Spleen (tissue), 11 donors: ENCODE results near the gene CPLX1. TPM values are rescaled to one million over a fixed set of nuclear protein-coding genes. Genes with fewer than 3 reads are reported as not detected.

Experiments
- DNase-seq: peaks from one replicate; pipeline ENCODE4 v3.0.0-alpha.2; 2020
- H3K27ac ChIP-seq, 8 donors: fragments of 200-600 bp; sonication (generic) in 7 of 8; 1 replicate in 4 of 8; 2 replicates in 4 of 8; pipeline versions ENCODE4 v1.5.0 to v1.8.0; 2016 to 2021; ENCODE audit warnings: inconsistent platforms in 4 of 8, mild to moderate bottlenecking in 4 of 8, moderate library complexity in 1 of 8
- H3K27me3 ChIP-seq, 7 donors: fragments of 200-600 bp; sonication (generic) in 6 of 7; replicated peaks in 1 of 7; 1 replicate in 4 of 7; 2 replicates in 3 of 7; pipeline versions ENCODE4 v1.5.0 to v1.8.0; 2016 to 2021; ENCODE audit warnings: inconsistent platforms in 3 of 7, mild to moderate bottlenecking in 1 of 7
- H3K36me3 ChIP-seq, 6 donors: fragments of 200-600 bp; sonication (generic) in 5 of 6; 1 replicate in 4 of 6; 2 replicates in 2 of 6; pipeline versions ENCODE4 v1.5.0 to v1.8.0; 2016 to 2021; ENCODE audit warnings: inconsistent platforms in 2 of 6
- H3K4me1 ChIP-seq, 6 donors: fragments of 200-600 bp; sonication (generic) in 5 of 6; 1 replicate in 3 of 6; 2 replicates in 3 of 6; pipeline versions ENCODE4 v1.5.0 to v1.8.0; 2016 to 2021; ENCODE audit warnings: inconsistent platforms in 3 of 6
- H3K4me3 ChIP-seq, 8 donors: fragments of 200-600 bp; sonication (generic) in 7 of 8; 1 replicate in 4 of 8; 2 replicates in 4 of 8; pipeline versions ENCODE4 v1.5.0 to v1.8.0; 2016 to 2021; ENCODE audit warnings: inconsistent platforms in 4 of 8, mild to moderate bottlenecking in 4 of 8, moderate library complexity in 2 of 8
- H3K9me3 ChIP-seq, 8 donors: fragments of 200-600 bp; sonication (generic) in 7 of 8; 1 replicate in 4 of 8; 2 replicates in 4 of 8; pipeline versions ENCODE4 v1.5.0 to v1.8.0; 2016 to 2021; ENCODE audit warnings: inconsistent platforms in 4 of 8
- CTCF ChIP-seq, 11 experiments: fragments of 200-600 bp in 7 of 11; fragments of 450-650 bp in 4 of 11; sonication (generic) in 4 of 11; IDR thresholded peaks in 8 of 11; conservative IDR thresholded peaks in 3 of 11; 1 replicate in 7 of 11; 2 replicates in 4 of 11; pipeline versions ENCODE4 v1.4.0 to v1.8.0; 2016 to 2021; ENCODE audit warnings: antibody characterized with exemption in 11 of 11, inconsistent platforms in 4 of 11, mild to moderate bottlenecking in 1 of 11
- POLR2A ChIP-seq, 3 donors: fragments of 450-650 bp; IDR thresholded peaks; one replicate each; pipeline ENCODE4 v1.5.1; 2017; ENCODE audit warnings: antibody characterized with exemption in 3 of 3, mild to moderate bottlenecking in 1 of 3
- POLR2AphosphoS5 ChIP-seq, 3 donors: sonication (generic); formaldehyde crosslinking; IDR thresholded peaks; one replicate each; pipeline ENCODE4 v1.5.1; 2017; ENCODE audit warnings: antibody characterized with exemption in 3 of 3
- WGBS, 5 donors: extraction: QIAGEN DNeasy Blood & Tissue Kit in 3 of 5; methylation state at CpG; one replicate each; pipeline versions ENCODE4 v1.1.5 to v1.1.7; 2013 to 2018; 5-methylcytosine and 5-hydroxymethylcytosine counted together
- intact Hi-C: fragments of 100-400 bp; cut with DNase I; formaldehyde crosslinking; loops from one replicate; pipeline ENCODE4 v1.15.0; 2023; ENCODE audit warnings: low total_unique reads
- polyA plus RNA-seq, 3 donors: library from polyadenylated mRNA; stranded (reverse); fragments of 200-250 nt; gene quantifications; one replicate each; pipeline ENCODE4 v1.2.1, GENCODE V29; 2013
- total RNA-seq, 7 donors: library from RNA; depleted of rRNA in 3 of 7; stranded (reverse); fragments of >200 nt in 3 of 7; fragmentation: NEBNext Ultra II Directional in 4 of 7; extraction: Animal tissue kit (Norgen Biotek cat#: 25700) in 4 of 7; gene quantifications; one replicate each; pipeline versions ENCODE4 v1.1.0 to v1.2.1, GENCODE V29; 2016 to 2021
- donor health status: healthy with polysubstance abuse.
- donor health status: DM: no; HTN: no; CAD: no; lungs with moderate emphysema.
- donor health status: DM: no; HTN: no; CAD: no.
- donor health status: Bipolar disorder and iron deficiency.
- donor health status: healthy.
- donor health status: DM: no; HTN: no; CAD: no.
- donor health status: DM: yes; HTN: yes; CAD: no.

Gene CPLX1
- total and polyA plus RNA-seq, 10 donors, result 1.3 to 20.7 (median 11.5) TPM

GRCh38 chr4:848307-848691 lies 22.4 kb upstream of the CPLX1 start:
- Histone ChIP-seq H3K27ac (no peak overlapping the region), H3K27me3 (no peaks in the 10 kb centered on the region), H3K4me1 (peaks cover 0 to 27% (median 8%) of the 10 kb centered on the region in 6 donors), H3K36me3 (peaks cover 0 to 78% (median 46%) of the 10 kb centered on the region in 6 donors), H3K9me3 (peaks cover 0 to 17% (median 8%) of the 10 kb centered on the region in 8 donors), H3K4me3 (no peak overlapping the region)
- intact Hi-C loops, result no loop called here
- DNase-seq, result peak; percentile 57
- 73 to 81% (median 78%) methylated on average over 14 to 16 of the region's 16 CpGs for WGBS, 5 donors
- TF ChIP-seq CTCF (IDR thresholded peaks at IDR 0.05 in 8 of 11, conservative IDR thresholded peaks at IDR 0.05 in 3 of 11) (no peak), POLR2A (IDR thresholded peaks at IDR 0.05) (no peak), POLR2AphosphoS5 (IDR thresholded peaks at IDR 0.05) (no peak)

- H3K27me3 ChIP-seq, result no peaks in the 10 kb centered on the region
- TF ChIP-seq CTCF (IDR thresholded peaks at IDR 0.05 in 8 of 11, conservative IDR thresholded peaks at IDR 0.05 in 3 of 11) (no peak), POLR2AphosphoS5 (IDR thresholded peaks at IDR 0.05) (no peak), POLR2A (IDR thresholded peaks at IDR 0.05) (no peak)
- H3K9me3 ChIP-seq, result peaks cover 0 to 29% (median 14%) of the 10 kb centered on the region in 8 donors
- no peak overlapping the region for H3K27ac ChIP-seq
- H3K4me1 ChIP-seq, result peaks cover 0 to 27% (median 8%) of the 10 kb centered on the region in 6 donors
- intact Hi-C loops, result no loop called here
- peak; percentile 43 for DNase-seq
- H3K36me3 ChIP-seq, result peaks cover 0 to 72% (median 27%) of the 10 kb centered on the region in 6 donors
- H3K4me3 ChIP-seq, result no peak overlapping the region
- WGBS, 5 donors, result 72 to 86% (median 77%) methylated on average over 14 of the region's 14 CpGs
Observed at GRCh38 chr4:845836-846251, 19.9 kb upstream of the CPLX1 start.

GRCh38 chr4:845233-845835 lies 19.4 kb upstream of the CPLX1 start:
- no peak overlapping the region for H3K4me3 ChIP-seq
- 80 to 93% (median 89%) methylated on average over 8 to 9 of the region's 9 CpGs for WGBS, 5 donors
- intact Hi-C loops, result no loop called here
- TF ChIP-seq POLR2AphosphoS5 (IDR thresholded peaks at IDR 0.05), result peak in 1 of 3 donors; percentile 4
- no peak for TF ChIP-seq POLR2A (IDR thresholded peaks at IDR 0.05)
- TF ChIP-seq CTCF (IDR thresholded peaks at IDR 0.05 in 8 of 11, conservative IDR thresholded peaks at IDR 0.05 in 3 of 11), result no peak
- H3K27me3 ChIP-seq, result no peaks in the 10 kb centered on the region
- H3K4me1 ChIP-seq, result peaks cover 0 to 26% (median 8%) of the 10 kb centered on the region in 6 donors
- no peak overlapping the region for H3K27ac ChIP-seq
- DNase-seq, result peak; percentile 54
- H3K36me3 ChIP-seq, result peaks cover 0 to 67% (median 22%) of the 10 kb centered on the region in 6 donors
- peaks cover 0 to 29% (median 15%) of the 10 kb centered on the region in 8 donors for H3K9me3 ChIP-seq

GRCh38 chr4:844752-845232 lies 18.9 kb upstream of the CPLX1 start:
- Histone ChIP-seq H3K4me1 (peaks cover 0 to 20% (median 5%) of the 10 kb centered on the region in 6 donors), H3K36me3 (peaks cover 0 to 62% (median 16%) of the 10 kb centered on the region in 6 donors), H3K9me3 (peaks cover 0 to 30% (median 15%) of the 10 kb centered on the region in 8 donors), H3K4me3 (no peak overlapping the region), H3K27me3 (no peaks in the 10 kb centered on the region), H3K27ac (no peak overlapping the region)
- DNase-seq, result peak; percentile 49
- WGBS, 5 donors, result 93 to 100% (median 98%) methylated on average over 3 to 10 of the region's 10 CpGs
- intact Hi-C loops, result no loop called here
- peak in 1 of 3 donors; percentile 11 for TF ChIP-seq POLR2AphosphoS5 (IDR thresholded peaks at IDR 0.05)
- TF ChIP-seq POLR2A (IDR thresholded peaks at IDR 0.05), result no peak
